GM10248 (cell line): ENCODE results near the gene ITGA1.
A peak's percentile ranks its signal among the peaks of the same experiment; 100 is the strongest.

Experiments used
- CTCF ChIA-PET: fragments of 300-600 bp; sonication (Branson Sonifier 250); formaldehyde crosslinking; extraction: SDS; loops from one replicate; lab custom pipeline; 2021; ENCODE audit warnings: antibody characterized with exemption; lab: Yijun Ruan, JAX
- POLR2A ChIA-PET: fragments of 350-650 bp; sonication (Branson Sonifier 250); formaldehyde crosslinking; extraction: SDS; loops from one replicate; lab custom pipeline; 2020; ENCODE audit warnings: antibody characterized with exemption; lab: Yijun Ruan, JAX
- DNase-seq: peaks from one replicate; pipeline ENCODE4 v3.0.0; 2012; ENCODE audit errors: extremely low spot score
- TF ChIP-seq, protein P1 (sequence below): IDR thresholded peaks from 2 replicates; pipeline ENCODE4 v1.5.1; 2012; ENCODE audit warnings: mild to moderate bottlenecking, low read depth; ENCODE audit errors: extremely low read depth, missing control alignments, control extremely low read depth

ITGA1 gene

GRCh38 chr5:52822437-52822836 lies 34.7 kb downstream of the ITGA1 start:
- CTCF ChIA-PET, result interaction anchor here (1.1 to 1.7 kb wide), 3 partner anchors 10 to 31 kb away, joined by 3 to 4 read pairs (median 3); no protein-coding TSS in a partner anchor
- POLR2A ChIA-PET, result no interaction called here
- DNase-seq, result no peak
- TF ChIP-seq, protein P1, sequence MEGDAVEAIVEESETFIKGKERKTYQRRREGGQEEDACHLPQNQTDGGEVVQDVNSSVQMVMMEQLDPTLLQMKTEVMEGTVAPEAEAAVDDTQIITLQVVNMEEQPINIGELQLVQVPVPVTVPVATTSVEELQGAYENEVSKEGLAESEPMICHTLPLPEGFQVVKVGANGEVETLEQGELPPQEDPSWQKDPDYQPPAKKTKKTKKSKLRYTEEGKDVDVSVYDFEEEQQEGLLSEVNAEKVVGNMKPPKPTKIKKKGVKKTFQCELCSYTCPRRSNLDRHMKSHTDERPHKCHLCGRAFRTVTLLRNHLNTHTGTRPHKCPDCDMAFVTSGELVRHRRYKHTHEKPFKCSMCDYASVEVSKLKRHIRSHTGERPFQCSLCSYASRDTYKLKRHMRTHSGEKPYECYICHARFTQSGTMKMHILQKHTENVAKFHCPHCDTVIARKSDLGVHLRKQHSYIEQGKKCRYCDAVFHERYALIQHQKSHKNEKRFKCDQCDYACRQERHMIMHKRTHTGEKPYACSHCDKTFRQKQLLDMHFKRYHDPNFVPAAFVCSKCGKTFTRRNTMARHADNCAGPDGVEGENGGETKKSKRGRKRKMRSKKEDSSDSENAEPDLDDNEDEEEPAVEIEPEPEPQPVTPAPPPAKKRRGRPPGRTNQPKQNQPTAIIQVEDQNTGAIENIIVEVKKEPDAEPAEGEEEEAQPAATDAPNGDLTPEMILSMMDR, result no peak

GRCh38 chr5:52824827-52825226 lies 37.1 kb downstream of the ITGA1 start:
- DNase-seq, result no peak
- CTCF ChIA-PET, result interaction anchor here (1.3 kb wide), 1 partner anchor 91 kb away, joined by 4 read pairs; no protein-coding TSS in a partner anchor
- TF ChIP-seq, protein P1, result no peak
- POLR2A ChIA-PET, result no interaction called here

- ChIA-PET CTCF (interaction anchor here (1.4 kb wide), 2 partner anchors 14 to 15 kb away, joined by 3 to 4 read pairs; no protein-coding TSS in a partner anchor), POLR2A (interaction anchor here (0.6 to 0.9 kb wide), 2 partner anchors 26 to 132 kb away, joined by 3 to 4 read pairs; no protein-coding TSS in a partner anchor)
- TF ChIP-seq, protein P1, result no peak
- DNase-seq, result peak; percentile 6
Observed at GRCh38 chr5:52825826-52826225, 38.1 kb downstream of the ITGA1 start.

DNA sequence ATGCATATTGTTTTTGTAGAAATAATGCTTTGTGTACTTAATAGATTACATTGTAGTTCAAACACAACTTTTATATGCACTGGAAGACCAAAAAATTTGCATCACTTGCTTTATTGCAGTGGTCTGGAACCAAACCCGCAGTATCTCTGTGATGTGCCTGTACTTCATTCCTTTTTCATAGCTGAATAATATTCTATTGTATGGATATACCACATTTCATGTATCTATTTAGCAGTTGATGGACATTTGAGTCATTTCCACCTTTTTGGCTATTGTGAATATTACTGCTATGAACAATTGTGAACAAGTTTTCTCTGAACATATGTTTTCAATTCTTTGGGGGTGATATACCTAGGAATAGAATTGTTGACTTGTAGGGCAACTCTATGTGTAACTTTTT lies 40.1 kb downstream of the ITGA1 start:
- TF ChIP-seq, protein P1, result no peak
- no peak for DNase-seq
- POLR2A ChIA-PET, result no interaction called here
- CTCF ChIA-PET, result no interaction called here

- CTCF ChIA-PET, result no interaction called here
Observed at GRCh38 chr5:52829664-52830063, 41.9 kb downstream of the ITGA1 start.

DNA sequence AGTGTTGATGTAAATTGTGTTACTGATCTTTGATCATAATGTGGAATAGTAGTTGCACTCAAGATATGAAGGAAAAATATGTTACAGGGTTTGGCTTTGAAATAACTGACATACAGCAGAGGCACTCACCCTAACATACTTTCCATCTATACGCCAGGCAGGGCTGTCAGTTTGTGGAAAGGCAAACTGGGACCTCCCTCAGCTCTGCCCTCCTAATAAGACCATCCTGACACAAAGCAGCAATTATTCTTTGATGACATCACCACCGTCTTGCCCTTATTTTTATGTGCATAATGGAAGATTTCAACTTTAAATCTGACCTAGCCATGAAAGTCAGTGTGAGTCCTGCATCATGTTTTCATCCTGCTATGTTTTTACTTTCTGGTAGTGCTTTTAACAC lies 42.9 kb downstream of the ITGA1 start:
- POLR2A ChIA-PET, result no interaction called here
- DNase-seq, result no peak
- TF ChIP-seq, protein P1, result no peak
- CTCF ChIA-PET, result no interaction called here

More at GRCh38 chr5:52829664-52830063, 41.9 kb downstream of the ITGA1 start:
- POLR2A ChIA-PET, result no interaction called here
- DNase-seq, result no peak
- TF ChIP-seq, protein P1, result no peak
